ENCODE data around the gene ABCA2. TPM values are rescaled to one million over a fixed set of nuclear protein-coding genes. Genes with fewer than 3 reads are reported as not detected.

ABCA2 gene
- total and polyA plus RNA-seq, 8 donors = 7.3 to 385 (median 44.2) TPM

DNA sequence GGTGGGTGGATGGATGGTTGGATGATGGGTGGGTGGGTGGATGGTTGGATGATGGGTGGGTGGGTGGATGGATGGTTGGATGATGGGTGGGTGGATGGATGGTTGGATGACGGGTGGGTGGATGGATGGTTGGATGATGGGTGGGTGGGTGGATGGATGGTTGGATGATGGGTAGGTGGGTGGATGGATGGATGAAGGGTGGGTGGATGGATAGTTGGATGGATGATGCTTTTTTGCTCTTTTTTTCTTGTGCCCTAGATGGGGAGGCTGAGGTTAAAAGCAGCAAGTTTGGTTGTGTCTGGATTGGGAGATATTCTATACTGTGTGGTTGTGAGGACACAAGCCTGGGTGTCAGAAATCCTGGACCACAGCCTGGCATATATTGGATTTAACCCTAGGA, 70.6 kb downstream of the ABCA2 start:
- Histone ChIP-seq H3K4me3 (no peak overlapping the region), H3K9me3 (no peaks in the 10 kb centered on the region), H3K27me3 (no peaks in the 10 kb centered on the region), H3K4me1 (peaks cover 9 to 17% (median 15%) of the 10 kb centered on the region in 4 donors), H3K36me3 (no peaks in the 10 kb centered on the region), H3K27ac (no peak overlapping the region)
- WGBS, 5 donors = 85 to 100% (median 92%) methylated on average over 1 of the region's 1 CpG
- TF ChIP-seq POLR2AphosphoS5 (IDR thresholded peaks at IDR 0.05) (no peak), EP300 (IDR thresholded peaks at IDR 0.05) (no peak), POLR2A (IDR thresholded peaks at IDR 0.05) (no peak)
- TF ChIP-seq, protein P1, sequence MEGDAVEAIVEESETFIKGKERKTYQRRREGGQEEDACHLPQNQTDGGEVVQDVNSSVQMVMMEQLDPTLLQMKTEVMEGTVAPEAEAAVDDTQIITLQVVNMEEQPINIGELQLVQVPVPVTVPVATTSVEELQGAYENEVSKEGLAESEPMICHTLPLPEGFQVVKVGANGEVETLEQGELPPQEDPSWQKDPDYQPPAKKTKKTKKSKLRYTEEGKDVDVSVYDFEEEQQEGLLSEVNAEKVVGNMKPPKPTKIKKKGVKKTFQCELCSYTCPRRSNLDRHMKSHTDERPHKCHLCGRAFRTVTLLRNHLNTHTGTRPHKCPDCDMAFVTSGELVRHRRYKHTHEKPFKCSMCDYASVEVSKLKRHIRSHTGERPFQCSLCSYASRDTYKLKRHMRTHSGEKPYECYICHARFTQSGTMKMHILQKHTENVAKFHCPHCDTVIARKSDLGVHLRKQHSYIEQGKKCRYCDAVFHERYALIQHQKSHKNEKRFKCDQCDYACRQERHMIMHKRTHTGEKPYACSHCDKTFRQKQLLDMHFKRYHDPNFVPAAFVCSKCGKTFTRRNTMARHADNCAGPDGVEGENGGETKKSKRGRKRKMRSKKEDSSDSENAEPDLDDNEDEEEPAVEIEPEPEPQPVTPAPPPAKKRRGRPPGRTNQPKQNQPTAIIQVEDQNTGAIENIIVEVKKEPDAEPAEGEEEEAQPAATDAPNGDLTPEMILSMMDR (IDR thresholded peaks at IDR 0.05) = no peak
- intact Hi-C loops (cut with DNase I; ENCODE audit: low total_unique reads) = loop anchor here (10.0 kb wide), 1 partner anchor 67 kb away; the partner anchor contains the start of gene ABCA2
- DNase-seq = no peak

Other genes starting within 250 kb of the ABCA2 start
Only the 30 nearest of the 38 such genes appear.
- 10 to 100 TPM in 2 of 5 donors, 1 to 10 TPM in 3; 1.4 to 37.4 (median 9.3) TPM for gene AJM1, start 185.8 kb downstream of the ABCA2 start, total RNA-seq
- gene AJM1, start 185.8 kb downstream of the ABCA2 start, polyA plus RNA-seq = 1 to 10 TPM in 2 of 3 donors, under 1 TPM in 1; 0.46 to 3.3 (median 1.5) TPM
- 10 to 100 TPM; 31.5 to 45.5 (median 38.8) TPM for gene PHPT1, start 178.8 kb downstream of the ABCA2 start, total RNA-seq
- gene PHPT1, start 178.8 kb downstream of the ABCA2 start, polyA plus RNA-seq = 100 to 1,000 TPM; 151 to 168 (median 156) TPM
- 100 to 1,000 TPM in 1 of 5 donors, 1 to 10 TPM in 4; 1.8 to 317 (median 5.8) TPM for gene MAMDC4, start 175.9 kb downstream of the ABCA2 start, total RNA-seq
- 10 to 100 TPM in 1 of 3 donors, 1 to 10 TPM in 2; 1.1 to 11.2 (median 3.1) TPM for gene MAMDC4, start 175.9 kb downstream of the ABCA2 start, polyA plus RNA-seq
- gene EDF1, start 161.9 kb downstream of the ABCA2 start, total RNA-seq = 100 to 1,000 TPM; 132 to 229 (median 208) TPM
- 100 to 1,000 TPM; 572 to 798 (median 789) TPM for gene EDF1, start 161.9 kb downstream of the ABCA2 start, polyA plus RNA-seq
- 100 to 1,000 TPM in 1 of 5 donors, 10 to 100 TPM in 2, 1 to 10 TPM in 2; 5.5 to 248 (median 12.8) TPM for gene TRAF2, start 141.7 kb downstream of the ABCA2 start, total RNA-seq
- 10 to 100 TPM; 10.0 to 12.1 (median 11.3) TPM for gene TRAF2, start 141.7 kb downstream of the ABCA2 start, polyA plus RNA-seq
- 100 to 1,000 TPM in 4 of 5 donors, 10 to 100 TPM in 1; 47.7 to 435 (median 174) TPM for gene FBXW5, start 83.5 kb downstream of the ABCA2 start, total RNA-seq
- 100 to 1,000 TPM in 2 of 3 donors, 10 to 100 TPM in 1; 91.0 to 109 (median 102) TPM for gene FBXW5, start 83.5 kb downstream of the ABCA2 start, polyA plus RNA-seq
- gene C8G, start 83.0 kb downstream of the ABCA2 start, total RNA-seq = not detected
- 1 to 10 TPM in 2 of 3 donors, not detected in 1; 2.3 to 5.5 TPM for gene C8G, start 83.0 kb downstream of the ABCA2 start, polyA plus RNA-seq
- gene LCN12, start 76.0 kb downstream of the ABCA2 start, total RNA-seq = 1 to 10 TPM in 1 of 5 donors, under 1 TPM in 1, not detected in 3; 0.73 to 2.2 TPM
- 1 to 10 TPM; 2.3 to 6.3 (median 3.1) TPM for gene LCN12, start 76.0 kb downstream of the ABCA2 start, polyA plus RNA-seq
- 10 to 100 TPM in 4 of 5 donors, 1 to 10 TPM in 1; 2.3 to 34.9 (median 30.4) TPM for gene PTGDS, start 50.7 kb downstream of the ABCA2 start, total RNA-seq
- 10 to 100 TPM; 18.6 to 64.4 (median 37.3) TPM for gene PTGDS, start 50.7 kb downstream of the ABCA2 start, polyA plus RNA-seq
- not detected for gene LCNL1, start 45.2 kb downstream of the ABCA2 start, total RNA-seq
- under 1 TPM in 2 of 3 donors, not detected in 1; 0.19 to 0.25 TPM for gene LCNL1, start 45.2 kb downstream of the ABCA2 start, polyA plus RNA-seq
- gene PAXX, start 35.8 kb downstream of the ABCA2 start, total RNA-seq = 10 to 100 TPM; 11.9 to 93.6 (median 45.2) TPM
- gene PAXX, start 35.8 kb downstream of the ABCA2 start, polyA plus RNA-seq = 100 to 1,000 TPM; 158 to 206 (median 178) TPM
- 1 to 10 TPM in 1 of 5 donors, not detected in 4; 3.3 TPM for gene CLIC3, start 31.7 kb downstream of the ABCA2 start, total RNA-seq
- gene CLIC3, start 31.7 kb downstream of the ABCA2 start, polyA plus RNA-seq = 10 to 100 TPM in 2 of 3 donors, 1 to 10 TPM in 1; 4.3 to 70.9 (median 15.2) TPM
- 1 to 10 TPM in 1 of 5 donors, under 1 TPM in 1, not detected in 3; 0.37 to 3.9 TPM for gene FUT7, start 3.9 kb upstream of the ABCA2 start, total RNA-seq
- gene FUT7, start 3.9 kb upstream of the ABCA2 start, polyA plus RNA-seq = under 1 TPM in 2 of 3 donors, not detected in 1; 0.23 to 0.50 TPM
- gene NPDC1, start 17.9 kb upstream of the ABCA2 start, total RNA-seq = 100 to 1,000 TPM in 4 of 5 donors, 10 to 100 TPM in 1; 20.0 to 276 (median 189) TPM
- 100 to 1,000 TPM; 104 to 186 (median 115) TPM for gene NPDC1, start 17.9 kb upstream of the ABCA2 start, polyA plus RNA-seq
- gene ENTPD2, start 25.8 kb upstream of the ABCA2 start, total RNA-seq = 10 to 100 TPM in 1 of 5 donors, 1 to 10 TPM in 3, not detected in 1; 2.2 to 11.3 (median 6.7) TPM
- 1 to 10 TPM; 2.0 to 4.8 (median 2.9) TPM for gene ENTPD2, start 25.8 kb upstream of the ABCA2 start, polyA plus RNA-seq
- 10 to 100 TPM in 1 of 5 donors, 1 to 10 TPM in 3, not detected in 1; 2.9 to 84.9 (median 4.4) TPM for gene SAPCD2, start 42.3 kb upstream of the ABCA2 start, total RNA-seq
- 1 to 10 TPM; 1.7 to 5.0 (median 3.8) TPM for gene SAPCD2, start 42.3 kb upstream of the ABCA2 start, polyA plus RNA-seq
- gene UAP1L1, start 49.3 kb upstream of the ABCA2 start, total RNA-seq = 10 to 100 TPM in 3 of 5 donors, 1 to 10 TPM in 2; 4.6 to 95.6 (median 22.8) TPM
- 1 to 10 TPM; 4.1 to 7.4 (median 6.0) TPM for gene UAP1L1, start 49.3 kb upstream of the ABCA2 start, polyA plus RNA-seq
- 100 to 1,000 TPM in 1 of 5 donors, 10 to 100 TPM in 3, 1 to 10 TPM in 1; 4.7 to 167 (median 44.6) TPM for gene MAN1B1, start 58.7 kb upstream of the ABCA2 start, total RNA-seq
- gene MAN1B1, start 58.7 kb upstream of the ABCA2 start, polyA plus RNA-seq = 10 to 100 TPM; 22.8 to 52.6 (median 35.0) TPM
- gene DPP7, start 86.5 kb upstream of the ABCA2 start, total RNA-seq = 100 to 1,000 TPM in 3 of 5 donors, 10 to 100 TPM in 2; 25.9 to 251 (median 103) TPM
- gene DPP7, start 86.5 kb upstream of the ABCA2 start, polyA plus RNA-seq = 100 to 1,000 TPM; 325 to 346 (median 338) TPM
- under 1 TPM in 1 of 5 donors, not detected in 4; 0.55 TPM for gene GRIN1, start 110.9 kb upstream of the ABCA2 start, total RNA-seq
- under 1 TPM in 2 of 3 donors, not detected in 1; 0.25 to 0.31 TPM for gene GRIN1, start 110.9 kb upstream of the ABCA2 start, polyA plus RNA-seq
- 100 to 1,000 TPM in 1 of 5 donors, 10 to 100 TPM in 1, 1 to 10 TPM in 1, not detected in 2; 2.6 to 440 (median 11.2) TPM for gene LRRC26, start 141.8 kb upstream of the ABCA2 start, total RNA-seq
- gene LRRC26, start 141.8 kb upstream of the ABCA2 start, polyA plus RNA-seq = 1 to 10 TPM in 2 of 3 donors, under 1 TPM in 1; 1.00 to 7.7 (median 3.7) TPM
- not detected for gene TMEM210, start 143.8 kb upstream of the ABCA2 start, total RNA-seq
- gene TMEM210, start 143.8 kb upstream of the ABCA2 start, polyA plus RNA-seq = not detected
- 100 to 1,000 TPM in 1 of 5 donors, 10 to 100 TPM in 4; 35.8 to 147 (median 42.9) TPM for gene ANAPC2, start 160.3 kb upstream of the ABCA2 start, total RNA-seq
- 10 to 100 TPM; 26.1 to 45.0 (median 40.7) TPM for gene ANAPC2, start 160.3 kb upstream of the ABCA2 start, polyA plus RNA-seq
- gene SSNA1, start 160.4 kb upstream of the ABCA2 start, total RNA-seq = 100 to 1,000 TPM in 2 of 5 donors, 10 to 100 TPM in 3; 28.1 to 154 (median 81.4) TPM
- 100 to 1,000 TPM; 118 to 146 (median 135) TPM for gene SSNA1, start 160.4 kb upstream of the ABCA2 start, polyA plus RNA-seq
- 100 to 1,000 TPM in 1 of 5 donors, 10 to 100 TPM in 3, 1 to 10 TPM in 1; 8.8 to 161 (median 25.0) TPM for gene TPRN, start 172.5 kb upstream of the ABCA2 start, total RNA-seq
- gene TPRN, start 172.5 kb upstream of the ABCA2 start, polyA plus RNA-seq = 10 to 100 TPM; 23.5 to 36.9 (median 24.3) TPM
- gene TMEM203, start 177.4 kb upstream of the ABCA2 start, total RNA-seq = 10 to 100 TPM; 20.6 to 33.5 (median 28.0) TPM
- gene TMEM203, start 177.4 kb upstream of the ABCA2 start, polyA plus RNA-seq = 10 to 100 TPM; 29.3 to 37.0 (median 35.6) TPM
- 100 to 1,000 TPM in 1 of 5 donors, 10 to 100 TPM in 2, 1 to 10 TPM in 1, under 1 TPM in 1; 0.89 to 105 (median 15.5) TPM for gene NDOR1, start 177.5 kb upstream of the ABCA2 start, total RNA-seq
- 1 to 10 TPM; 4.6 to 9.5 (median 6.4) TPM for gene NDOR1, start 177.5 kb upstream of the ABCA2 start, polyA plus RNA-seq
- 10 to 100 TPM in 1 of 5 donors, 1 to 10 TPM in 2, under 1 TPM in 1, not detected in 1; 0.45 to 18.7 (median 3.3) TPM for gene RNF208, start 194.0 kb upstream of the ABCA2 start, total RNA-seq
- gene RNF208, start 194.0 kb upstream of the ABCA2 start, polyA plus RNA-seq = 10 to 100 TPM; 11.8 to 13.9 (median 13.9) TPM
- 1 to 10 TPM in 1 of 5 donors, under 1 TPM in 1, not detected in 3; 0.92 to 3.6 TPM for gene CYSRT1, start 196.9 kb upstream of the ABCA2 start, total RNA-seq
- 10 to 100 TPM in 1 of 3 donors, 1 to 10 TPM in 2; 2.7 to 47.3 (median 3.4) TPM for gene CYSRT1, start 196.9 kb upstream of the ABCA2 start, polyA plus RNA-seq
- not detected for gene RNF224, start 199.3 kb upstream of the ABCA2 start, total RNA-seq
- 1 to 10 TPM in 1 of 3 donors, not detected in 2; 1.0 TPM for gene RNF224, start 199.3 kb upstream of the ABCA2 start, polyA plus RNA-seq

Measured in stomach (tissue), 9 donors.